GM21529 (cell line): ENCODE results near the gene MGAT3.
"Not testable (repeated sequence)": the region's sequence is repeated elsewhere in the genome, so short reads cannot be mapped to it uniquely, and the experiment has no call there.

Source experiments
- ATAC-seq: cut with Tn5 transposase; IDR thresholded peaks from one replicate; pipeline ENCODE4 v1.9.1; 2021; ENCODE audit not compliant: unreplicated experiment

The MGAT3 gene

GRCh38 chr22:39510529-39511149 lies 53.8 kb downstream of the MGAT3 start:
- no peak for ATAC-seq

GRCh38 chr22:39511226-39511625 lies 54.4 kb downstream of the MGAT3 start:
- no peak for ATAC-seq

- ATAC-seq: no peak
Observed at GRCh38 chr22:39512026-39512425, 55.2 kb downstream of the MGAT3 start.

GRCh38 chr22:39513791-39514190 lies 57.0 kb downstream of the MGAT3 start:
- ATAC-seq: no peak

- no peak for ATAC-seq
Observed at GRCh38 chr22:39514373-39514973, 57.7 kb downstream of the MGAT3 start.

GRCh38 chr22:39515266-39516050 lies 58.6 kb downstream of the MGAT3 start:
- no peak for ATAC-seq

GRCh38 chr22:39517470-39517869 lies 60.7 kb downstream of the MGAT3 start:
- no peak for ATAC-seq

- ATAC-seq: no peak
Observed at GRCh38 chr22:39518144-39518786, 61.5 kb downstream of the MGAT3 start.

GRCh38 chr22:39518996-39519680 lies 62.3 kb downstream of the MGAT3 start:
- ATAC-seq: no peak

- ATAC-seq: peak; percentile 71
Observed at GRCh38 chr22:39519681-39520225, 62.9 kb downstream of the MGAT3 start.

GRCh38 chr22:39520226-39521105 lies 63.7 kb downstream of the MGAT3 start, which contains the start of gene ATF4:
Gene ATF4 (plus strand): TSS chr22:39520562. CDS start chr22:39521446, 884 bp downstream.
- peak; percentile 31 for ATAC-seq

- ATAC-seq: not testable (repeated sequence)
Observed at GRCh38 chr22:39521106-39521885, 64.5 kb downstream of the MGAT3 start.

GRCh38 chr22:39522091-39522490 lies 65.3 kb downstream of the MGAT3 start:
- not testable (repeated sequence) for ATAC-seq

- ATAC-seq: no peak
Observed at GRCh38 chr22:39522567-39523300, 65.9 kb downstream of the MGAT3 start.

GRCh38 chr22:39524089-39524752 lies 67.4 kb downstream of the MGAT3 start:
- ATAC-seq: no peak

GRCh38 chr22:39524753-39525657 lies 68.2 kb downstream of the MGAT3 start:
- ATAC-seq: no peak

GRCh38 chr22:39525658-39525975 lies 68.8 kb downstream of the MGAT3 start:
- no peak for ATAC-seq
